ENCODE measurements around the gene ENPEP. TPM values are rescaled to one million over a fixed set of nuclear protein-coding genes. Genes with fewer than 3 reads are reported as not detected.
"Not testable (repeated sequence)": the region's sequence is repeated elsewhere in the genome, so short reads cannot be mapped to it uniquely, and the experiment has no call there.

ENPEP gene
- total RNA-seq, 1 experiment from 2014 or later: 13.2 TPM

- Histone ChIP-seq H3K4me3 (ENCODE audit: low read depth, low read length, poor library complexity, severe bottlenecking) (no peak overlapping the region), H3K9me3 (ENCODE audit: low read depth, low read length, poor library complexity, severe bottlenecking) (no peaks in the 10 kb centered on the region), H3K27me3 (replicated peaks; ENCODE audit: insufficient read depth, low read depth, low read length, poor library complexity) (no peaks in the 10 kb centered on the region), H3K36me3 (ENCODE audit: insufficient read depth, low read length, poor library complexity, severe bottlenecking) (no peaks in the 10 kb centered on the region), H3K27ac (ENCODE audit: low read depth, low read length, poor library complexity, severe bottlenecking) (peak overlapping the region; percentile 43), H3K4me1 (ENCODE audit: insufficient read depth, low read length, poor library complexity, severe bottlenecking) (peaks cover 40% of the 10 kb centered on the region)
- ChIA-PET CTCF (interaction anchor here (0.7 kb wide), 1 partner anchor 140 kb away, joined by 3 read pairs; no protein-coding TSS in a partner anchor), POLR2A (ENCODE audit: low non-redundant PET) (no interaction called here)
- peak; percentile 51 for DNase-seq (ENCODE audit: low spot score)
- TF ChIP-seq CTCF (conservative IDR thresholded peaks at IDR 0.05; ENCODE audit: low read depth, low read length): no peak
- TF ChIP-seq EZH2 (IDR thresholded peaks at IDR 0.05; ENCODE audit: borderline replicate concordance, low read depth, low read length, poor library complexity, severe bottlenecking): no peak
- no TSS peak for BruUV-seq (replicated peaks)
- intact Hi-C loops (cut with micrococcal nuclease; ENCODE audit: unreplicated experiment): no loop called here
These were observed 8.8 kb downstream of the ENPEP start for GRCh38 chr4:110484767-110485166.

GRCh38 chr4:110485452-110485851, 9.5 kb downstream of the ENPEP start:
- peaks cover 40% of the 10 kb centered on the region for H3K4me1 ChIP-seq (ENCODE audit: insufficient read depth, low read length, poor library complexity, severe bottlenecking)
- TF ChIP-seq CTCF (conservative IDR thresholded peaks at IDR 0.05; ENCODE audit: low read depth, low read length) (no peak), EZH2 (IDR thresholded peaks at IDR 0.05; ENCODE audit: borderline replicate concordance, low read depth, low read length, poor library complexity, severe bottlenecking) (no peak)
- ChIA-PET POLR2A (ENCODE audit: low non-redundant PET) (interaction anchor here (0.7 kb wide), 1 partner anchor 571 kb away, joined by 7 read pairs; no protein-coding TSS in a partner anchor), CTCF (interaction anchor here (0.7 kb wide), 1 partner anchor 141 kb away, joined by 3 read pairs; no protein-coding TSS in a partner anchor)
- no peak for DNase-seq (ENCODE audit: low spot score)
- H3K9me3 ChIP-seq (ENCODE audit: low read depth, low read length, poor library complexity, severe bottlenecking): no peaks in the 10 kb centered on the region
- no peak overlapping the region for H3K4me3 ChIP-seq (ENCODE audit: low read depth, low read length, poor library complexity, severe bottlenecking)
- H3K36me3 ChIP-seq (ENCODE audit: insufficient read depth, low read length, poor library complexity, severe bottlenecking): no peaks in the 10 kb centered on the region
- intact Hi-C loops (cut with micrococcal nuclease; ENCODE audit: unreplicated experiment): no loop called here
- no TSS peak for BruUV-seq (replicated peaks)
- no peak overlapping the region for H3K27ac ChIP-seq (ENCODE audit: low read depth, low read length, poor library complexity, severe bottlenecking)
- no peaks in the 10 kb centered on the region for H3K27me3 ChIP-seq (replicated peaks; ENCODE audit: insufficient read depth, low read depth, low read length, poor library complexity)

GRCh38 chr4:110486256-110486655, 10.3 kb downstream of the ENPEP start:
- intact Hi-C loops (cut with micrococcal nuclease; ENCODE audit: unreplicated experiment): no loop called here
- TF ChIP-seq CTCF (conservative IDR thresholded peaks at IDR 0.05; ENCODE audit: low read depth, low read length) (no peak), EZH2 (IDR thresholded peaks at IDR 0.05; ENCODE audit: borderline replicate concordance, low read depth, low read length, poor library complexity, severe bottlenecking) (no peak)
- CTCF ChIA-PET: no interaction called here

GRCh38 chr4:110486850-110487249, 10.9 kb downstream of the ENPEP start:
- intact Hi-C loops (cut with micrococcal nuclease; ENCODE audit: unreplicated experiment); CTCF ChIA-PET; BruUV-seq (replicated peaks); POLR2A ChIA-PET (ENCODE audit: low non-redundant PET); H3K27me3 ChIP-seq (replicated peaks; ENCODE audit: insufficient read depth, low read depth, low read length, poor library complexity); H3K9me3 ChIP-seq (ENCODE audit: low read depth, low read length, poor library complexity, severe bottlenecking); H3K4me3 ChIP-seq (ENCODE audit: low read depth, low read length, poor library complexity, severe bottlenecking); H3K27ac ChIP-seq (ENCODE audit: low read depth, low read length, poor library complexity, severe bottlenecking); DNase-seq (ENCODE audit: low spot score); H3K36me3 ChIP-seq (ENCODE audit: insufficient read depth, low read length, poor library complexity, severe bottlenecking): not testable (repeated sequence)
- H3K4me1 ChIP-seq (ENCODE audit: insufficient read depth, low read length, poor library complexity, severe bottlenecking): peaks cover 40% of the 10 kb centered on the region

More at GRCh38 chr4:110486256-110486655, 10.3 kb downstream of the ENPEP start:
- POLR2A ChIA-PET (ENCODE audit: low non-redundant PET): interaction anchor here (0.7 kb wide), 1 partner anchor 572 kb away, joined by 7 read pairs; no protein-coding TSS in a partner anchor
- Histone ChIP-seq H3K27me3 (replicated peaks; ENCODE audit: insufficient read depth, low read depth, low read length, poor library complexity) (no peaks in the 10 kb centered on the region), H3K4me3 (ENCODE audit: low read depth, low read length, poor library complexity, severe bottlenecking) (no peak overlapping the region), H3K9me3 (ENCODE audit: low read depth, low read length, poor library complexity, severe bottlenecking) (no peaks in the 10 kb centered on the region), H3K36me3 (ENCODE audit: insufficient read depth, low read length, poor library complexity, severe bottlenecking) (no peaks in the 10 kb centered on the region), H3K4me1 (ENCODE audit: insufficient read depth, low read length, poor library complexity, severe bottlenecking) (peaks cover 40% of the 10 kb centered on the region), H3K27ac (ENCODE audit: low read depth, low read length, poor library complexity, severe bottlenecking) (no peak overlapping the region)
- no peak for DNase-seq (ENCODE audit: low spot score)
- BruUV-seq (replicated peaks): no TSS peak
